Fibroblast of skin of abdomen (primary cell): ENCODE data around the gene BUD23. TPM values are rescaled to one million over a fixed set of nuclear protein-coding genes. Genes with fewer than 3 reads are reported as not detected.
"Not testable (repeated sequence)": the region's sequence is repeated elsewhere in the genome, so short reads cannot be mapped to it uniquely, and the experiment has no call there.

Experiments used
- DNase-seq: peaks from one replicate; pipeline ENCODE4 v3.0.0-alpha.2; 2013
- polyA plus RNA-seq, 2 experiments: library from polyadenylated mRNA; unstranded; fragments of 120-200 nt; gene quantifications; one replicate each; pipeline ENCODE4 v1.2.1, GENCODE V29; 2013; ENCODE audit not compliant: insufficient read length in 2 of 2

Gene BUD23, protein sequence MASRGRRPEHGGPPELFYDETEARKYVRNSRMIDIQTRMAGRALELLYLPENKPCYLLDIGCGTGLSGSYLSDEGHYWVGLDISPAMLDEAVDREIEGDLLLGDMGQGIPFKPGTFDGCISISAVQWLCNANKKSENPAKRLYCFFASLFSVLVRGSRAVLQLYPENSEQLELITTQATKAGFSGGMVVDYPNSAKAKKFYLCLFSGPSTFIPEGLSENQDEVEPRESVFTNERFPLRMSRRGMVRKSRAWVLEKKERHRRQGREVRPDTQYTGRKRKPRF
- 99.0 TPM for polyA plus RNA-seq (2013, experiment 1 of 2; ENCODE audit: insufficient read length)
- polyA plus RNA-seq (2013, experiment 2 of 2; ENCODE audit: insufficient read length): 101 TPM

DNA sequence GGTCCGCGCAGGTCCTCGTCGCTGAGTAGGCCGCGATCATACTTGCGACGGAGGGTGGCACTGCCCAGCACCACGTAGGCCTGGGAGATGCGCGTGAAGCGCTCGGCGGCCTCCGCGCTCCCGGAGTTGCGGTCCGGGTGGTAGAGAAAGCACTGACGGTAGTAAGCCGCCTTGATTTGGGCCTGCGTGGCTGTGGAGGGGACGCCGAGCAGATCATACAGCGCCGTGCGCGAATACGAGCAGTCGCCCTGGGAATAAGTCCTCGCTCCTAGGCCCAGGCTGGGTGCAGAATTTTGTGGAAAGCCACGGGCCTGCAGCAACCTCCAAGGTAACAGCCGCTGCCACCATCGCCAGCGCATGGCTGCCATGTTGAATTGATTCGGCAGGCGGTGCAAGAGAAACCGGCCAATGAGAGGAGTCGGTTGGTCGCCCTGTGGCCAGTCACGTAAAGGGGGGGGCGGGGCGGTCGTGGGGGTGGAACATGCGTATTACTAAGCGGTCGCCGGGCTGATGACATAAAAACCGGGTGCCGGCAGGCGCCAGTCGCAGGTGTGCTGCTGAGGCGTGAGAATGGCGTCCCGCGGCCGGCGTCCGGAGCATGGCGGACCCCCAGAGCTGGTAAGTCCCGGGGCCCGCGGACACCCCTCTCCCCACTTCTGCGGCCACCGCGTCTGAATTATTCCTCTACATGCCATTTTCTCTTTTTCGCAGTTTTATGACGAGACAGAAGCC lies at the start of gene BUD23, which contains the start of gene DNAJC30:
Gene BUD23 (plus strand): TSS at position 542 of the 732 bp plus-strand sequence. CDS start 29 bp downstream, at position 571.
Gene DNAJC30 (minus strand): TSS at position 398 of the 732 bp plus-strand sequence. CDS start 30 bp downstream, at position 368.
- peak; percentile 96 for DNase-seq

DNA sequence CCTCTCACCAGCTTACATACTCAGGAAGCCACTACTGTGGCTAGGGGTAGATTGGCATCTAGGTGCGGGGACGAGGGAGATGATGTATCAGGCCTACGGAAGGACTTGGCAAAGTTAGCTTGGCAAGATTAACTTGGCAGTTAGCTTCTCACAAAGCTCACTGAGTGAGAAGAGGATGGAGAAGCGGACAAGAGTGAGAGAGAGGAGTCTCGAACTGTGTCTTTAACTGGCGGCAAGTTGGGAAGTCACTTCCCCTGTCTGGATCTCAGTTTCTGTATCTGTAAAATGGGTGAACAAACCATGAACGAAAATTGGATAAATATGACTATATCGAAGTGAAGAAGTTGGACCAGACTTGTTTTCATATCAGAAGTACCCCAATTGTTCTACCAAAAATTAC lies 49.6 kb upstream of the BUD23 start:
- DNase-seq: no peak

DNA sequence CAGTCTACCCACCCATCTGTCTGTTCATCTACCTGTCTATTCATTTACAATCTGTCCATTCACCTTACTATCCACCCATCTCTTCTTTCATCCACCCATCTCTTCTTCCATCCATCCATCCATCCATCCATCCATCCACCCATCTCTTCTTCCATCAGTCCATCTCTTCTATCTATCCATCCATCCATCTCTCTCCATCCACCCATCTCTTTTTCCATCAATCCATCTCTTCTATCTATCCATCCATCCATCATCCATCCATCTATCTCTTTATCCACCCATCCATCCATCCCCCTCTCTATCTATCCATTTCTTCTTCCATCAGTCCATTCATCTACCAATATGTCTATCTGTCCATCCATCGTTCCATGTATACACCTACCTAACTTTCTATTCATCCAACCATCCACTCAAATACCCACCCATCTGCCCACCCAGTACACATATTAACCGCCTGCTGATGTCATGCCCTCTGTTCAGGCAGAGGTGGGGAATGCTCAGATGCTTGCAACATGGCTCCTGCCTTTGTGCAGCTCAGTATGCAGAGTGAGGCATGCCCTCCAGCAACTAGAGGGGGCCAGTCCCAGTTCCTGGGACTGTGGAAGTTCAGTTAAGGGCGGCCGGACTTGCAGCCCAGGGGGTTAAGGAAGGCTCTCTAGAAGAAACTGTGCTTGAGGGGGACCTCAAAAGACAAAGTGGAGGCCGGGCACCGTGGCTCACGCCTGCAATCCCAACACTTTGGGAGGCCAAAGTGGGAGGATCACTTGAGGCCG lies 47.8 kb upstream of the BUD23 start:
- DNase-seq: no peak

DNA sequence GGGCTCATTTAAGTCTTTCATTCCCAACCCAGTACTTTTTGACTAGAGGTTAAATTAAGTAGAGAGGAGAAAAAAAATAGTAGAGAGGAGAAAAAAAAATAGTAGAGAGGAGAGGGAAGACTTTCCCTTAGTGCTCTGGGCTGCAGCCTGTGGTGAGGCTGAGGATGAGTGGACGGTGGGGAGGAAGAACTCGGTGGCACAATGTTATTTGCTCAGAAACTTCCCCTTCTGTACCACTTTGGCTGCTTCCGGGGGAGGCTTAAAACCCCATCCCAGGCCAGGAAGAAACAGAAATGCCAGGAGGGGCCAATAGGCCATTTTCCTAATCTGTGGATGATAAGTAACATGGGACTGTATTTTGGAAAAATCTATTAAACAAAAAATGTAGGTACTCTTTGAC lies 44.5 kb upstream of the BUD23 start:
- DNase-seq: no peak

DNA sequence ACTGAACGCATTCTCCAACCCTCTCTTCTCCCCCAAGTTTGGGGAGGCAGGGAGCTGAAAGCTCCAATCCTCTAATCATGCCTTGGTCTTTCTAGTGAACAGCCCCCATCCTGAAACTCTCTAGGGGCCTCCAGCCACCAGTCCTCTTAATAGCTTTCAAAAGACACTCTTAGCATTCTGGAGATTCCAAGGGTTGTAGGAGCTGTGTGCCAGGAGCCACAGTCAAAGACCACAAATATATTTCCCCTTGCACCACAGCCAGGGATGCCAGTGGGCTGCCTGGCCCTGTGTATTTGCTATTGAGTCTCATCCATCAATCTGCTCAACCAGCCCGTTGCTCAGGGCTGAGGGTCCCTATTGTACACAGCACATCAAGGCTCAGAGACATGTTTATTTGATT lies 40.6 kb upstream of the BUD23 start:
- no peak for DNase-seq

DNA sequence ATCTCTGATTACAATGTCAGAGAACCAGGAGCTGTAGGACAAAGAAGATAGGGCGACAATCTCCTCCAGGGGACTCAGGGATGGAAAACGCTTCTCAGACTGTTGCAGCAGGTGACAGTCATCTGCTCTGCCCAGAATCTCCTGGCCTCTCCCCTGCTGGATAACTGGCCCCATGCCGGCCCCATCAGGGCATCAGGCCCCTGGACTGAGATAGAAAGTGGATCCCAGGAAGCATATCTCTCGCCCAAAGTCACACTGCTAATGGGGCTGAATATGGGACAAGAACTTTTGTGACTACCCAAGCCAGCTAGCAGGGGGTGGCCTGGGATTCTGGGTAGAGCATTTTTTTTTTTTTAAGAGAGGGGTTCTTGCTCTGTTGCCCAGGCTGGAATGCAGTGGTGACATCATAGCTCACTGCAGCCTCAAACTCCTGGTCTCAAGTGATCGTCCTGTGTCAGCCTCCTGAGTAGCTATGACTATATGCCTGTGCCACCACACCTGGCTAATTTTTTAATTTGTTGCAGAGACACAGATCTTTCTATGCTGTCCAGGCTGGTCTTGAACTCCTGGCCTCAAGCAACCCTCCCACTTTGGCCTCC lies 38.6 kb upstream of the BUD23 start:
- no peak for DNase-seq

DNA sequence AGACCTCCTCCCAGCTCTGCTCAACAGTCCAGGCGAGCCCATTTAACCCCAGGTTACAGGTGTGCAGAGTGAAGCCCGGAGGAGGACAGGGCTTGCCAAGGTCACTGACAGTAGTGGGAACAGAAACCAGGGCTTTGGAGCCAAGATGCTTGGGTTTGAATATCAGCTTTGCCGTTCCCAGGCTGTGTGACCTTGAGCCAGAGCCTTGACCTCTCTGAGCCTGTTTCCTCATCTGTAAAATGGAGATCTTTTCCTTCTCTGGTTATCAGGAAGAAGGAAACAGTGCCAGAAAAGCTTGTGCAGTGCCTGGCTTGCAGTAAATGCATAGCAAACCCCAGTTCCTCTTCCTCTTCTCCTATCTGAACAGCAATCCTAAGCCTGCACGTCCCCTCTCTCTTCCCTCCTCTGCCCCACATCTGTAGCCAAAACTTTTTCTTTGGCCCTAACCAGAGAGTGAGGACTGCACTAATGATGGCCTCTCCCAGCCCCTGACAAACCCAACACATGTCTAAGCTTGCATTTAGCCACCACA lies 37.7 kb upstream of the BUD23 start:
- DNase-seq: no peak

DNA sequence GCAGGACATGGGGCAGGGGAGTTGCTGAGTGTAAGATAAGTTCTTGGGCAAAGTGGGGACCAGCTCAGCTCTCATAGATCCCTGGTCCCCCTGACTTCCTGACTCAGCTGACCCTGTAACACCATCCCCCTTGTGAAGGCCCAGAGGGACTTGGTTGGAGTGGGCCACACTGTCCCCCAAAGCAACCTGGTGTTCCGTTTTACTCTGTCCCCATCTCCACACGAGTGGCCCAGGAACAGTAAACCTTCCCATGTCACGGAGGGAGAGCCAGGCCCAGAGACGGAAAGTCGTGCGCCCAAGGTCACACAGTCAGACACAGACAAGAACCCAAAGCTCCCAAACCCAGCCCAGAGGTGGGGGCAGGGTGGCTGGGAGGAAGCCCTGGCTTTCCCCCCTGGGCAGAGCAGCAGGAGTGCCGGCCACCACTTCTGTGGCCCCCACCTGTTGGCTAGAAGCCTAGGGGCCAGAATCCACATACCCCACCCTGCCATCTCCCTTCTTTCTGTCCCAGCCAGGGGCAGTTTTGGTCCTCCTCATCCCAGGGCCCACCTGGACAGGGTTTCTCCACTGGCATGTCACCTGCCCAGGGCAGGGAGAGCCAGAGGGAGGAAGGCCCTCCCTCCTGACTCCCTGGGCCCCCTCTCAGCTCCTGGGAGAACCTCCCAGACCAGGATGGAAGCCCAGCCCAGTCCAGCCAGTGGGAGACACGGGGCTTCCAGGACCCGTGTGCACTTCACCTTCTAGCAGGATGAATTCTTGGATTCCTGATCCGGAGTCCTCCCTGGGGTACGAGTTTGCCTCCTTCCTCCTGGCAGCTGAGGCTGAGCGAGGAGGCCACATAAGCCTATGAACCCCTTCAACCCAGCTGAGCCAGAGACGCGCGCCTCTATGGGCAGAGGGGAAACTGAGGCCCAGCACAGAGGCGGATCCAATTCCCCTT lies 36.3 kb upstream of the BUD23 start:
- DNase-seq: no peak

DNA sequence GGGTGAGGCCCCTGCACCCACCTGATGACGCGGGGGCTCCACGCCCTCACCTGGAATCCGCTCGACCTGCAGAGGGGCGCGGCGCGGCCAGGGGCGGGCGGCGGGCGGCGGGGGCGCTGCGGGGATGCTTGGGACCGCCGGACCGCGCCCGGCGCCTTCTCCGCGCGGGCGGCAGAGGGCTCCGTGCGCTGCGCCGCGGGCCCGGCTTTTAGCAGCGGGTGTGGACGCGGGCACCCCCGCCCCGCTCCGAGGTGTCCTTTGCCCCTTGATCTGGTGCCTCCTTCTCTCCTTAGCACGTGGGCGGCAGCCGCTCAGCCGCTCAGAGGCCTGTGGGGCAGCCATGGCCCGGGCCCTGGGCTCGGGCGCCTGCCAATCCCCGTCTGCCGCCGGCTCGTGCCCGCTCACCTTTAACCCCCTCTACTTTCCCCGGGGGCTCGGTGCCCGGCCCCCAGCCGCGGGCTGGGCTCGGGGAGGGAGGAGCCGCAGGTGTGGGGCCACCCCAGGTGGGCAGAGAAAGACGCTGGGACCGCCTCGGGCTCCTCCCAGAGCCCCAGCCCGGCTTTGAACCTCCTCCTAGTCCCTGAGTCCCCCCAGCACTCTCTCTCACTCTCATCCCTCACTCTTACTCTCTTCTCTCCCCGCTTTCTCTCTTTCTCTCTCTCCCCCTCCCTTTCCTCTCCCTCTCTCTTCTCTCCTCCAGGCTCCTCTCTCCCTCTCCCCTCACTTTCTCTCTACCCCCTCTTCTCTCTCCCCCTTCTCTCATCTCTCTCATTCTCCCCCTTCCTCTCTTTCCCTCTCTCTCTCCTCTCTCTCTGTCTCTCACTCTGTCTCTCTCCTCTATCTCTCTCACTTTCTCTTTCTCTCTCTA lies 35.4 kb upstream of the BUD23 start:
- no peak for DNase-seq

DNA sequence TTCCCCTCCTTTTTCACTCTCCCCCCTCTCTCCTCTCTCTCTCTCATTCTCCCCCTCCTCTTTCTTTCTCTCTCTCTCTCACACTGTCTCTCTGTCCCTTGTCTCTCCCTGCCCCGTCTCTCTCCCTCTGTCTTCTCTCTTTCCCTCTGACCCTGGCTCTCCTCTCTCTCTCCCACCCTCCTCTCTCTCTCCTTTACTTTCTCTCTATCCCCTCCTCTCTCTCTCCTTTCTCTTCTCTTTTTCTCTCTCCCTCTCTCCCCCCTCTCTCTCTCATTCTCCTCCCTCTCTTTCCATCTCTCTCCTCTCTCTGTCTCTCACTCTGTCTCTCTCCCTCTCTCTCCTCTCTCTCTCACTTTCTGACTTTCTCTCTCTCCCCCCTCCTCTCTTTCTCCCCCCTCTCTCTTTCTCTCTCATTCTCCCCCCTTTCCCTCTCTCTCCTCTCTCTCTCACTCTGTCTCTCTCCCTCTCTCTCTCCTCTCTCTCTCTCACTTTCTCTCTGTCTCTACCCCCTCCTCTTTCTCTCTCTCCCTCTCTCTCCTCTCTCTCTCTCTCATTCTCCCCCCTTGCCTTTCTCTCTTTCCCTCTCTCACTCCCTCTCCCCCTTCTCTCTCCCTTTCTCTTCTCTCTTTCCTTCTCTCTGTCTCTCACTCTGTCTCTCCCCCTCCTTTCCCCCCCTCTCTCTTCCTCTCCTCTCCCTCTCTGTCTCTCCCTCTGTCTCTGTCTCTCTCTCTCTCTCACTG lies 34.6 kb upstream of the BUD23 start:
- DNase-seq: no peak

DNA sequence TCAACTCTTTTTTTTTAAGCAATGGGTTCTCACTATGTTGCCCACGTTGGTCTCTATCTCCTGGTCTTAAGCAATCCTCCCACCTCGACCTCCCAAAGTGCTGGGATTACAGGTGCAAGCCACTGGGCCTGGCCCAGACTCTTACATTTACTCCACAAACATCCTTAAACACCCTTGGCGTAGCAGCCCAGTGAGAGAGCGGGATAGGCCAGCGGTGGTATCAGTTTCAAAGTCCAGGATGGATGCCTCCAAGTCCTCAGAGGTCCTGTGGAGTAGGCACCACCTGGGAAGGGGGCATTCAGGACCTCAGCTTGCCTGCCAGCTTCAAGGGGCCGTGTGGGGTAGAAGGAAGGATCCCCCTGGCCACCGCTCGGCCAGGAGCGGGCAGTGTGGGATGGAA lies 33.8 kb upstream of the BUD23 start:
- DNase-seq: no peak

DNA sequence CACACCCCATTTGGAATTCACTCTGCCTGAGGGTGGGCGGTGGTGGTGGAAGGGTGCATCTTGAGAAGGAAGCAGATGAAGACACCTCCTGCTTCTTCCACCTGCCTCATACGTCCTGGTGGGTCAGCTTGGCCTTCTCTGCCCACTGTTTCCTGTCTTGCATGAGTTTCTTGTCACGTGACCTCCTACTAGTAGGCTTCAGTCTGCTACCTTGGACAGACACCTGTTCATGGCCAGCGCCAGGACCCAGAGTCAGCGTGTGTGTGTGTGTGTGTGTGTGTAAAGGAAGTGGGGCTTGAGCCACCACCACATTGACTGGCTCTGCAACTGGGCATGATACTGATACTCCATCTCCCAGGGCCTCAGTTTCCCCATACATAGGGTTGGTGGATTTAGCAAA lies 32.9 kb upstream of the BUD23 start:
- no peak for DNase-seq

DNA sequence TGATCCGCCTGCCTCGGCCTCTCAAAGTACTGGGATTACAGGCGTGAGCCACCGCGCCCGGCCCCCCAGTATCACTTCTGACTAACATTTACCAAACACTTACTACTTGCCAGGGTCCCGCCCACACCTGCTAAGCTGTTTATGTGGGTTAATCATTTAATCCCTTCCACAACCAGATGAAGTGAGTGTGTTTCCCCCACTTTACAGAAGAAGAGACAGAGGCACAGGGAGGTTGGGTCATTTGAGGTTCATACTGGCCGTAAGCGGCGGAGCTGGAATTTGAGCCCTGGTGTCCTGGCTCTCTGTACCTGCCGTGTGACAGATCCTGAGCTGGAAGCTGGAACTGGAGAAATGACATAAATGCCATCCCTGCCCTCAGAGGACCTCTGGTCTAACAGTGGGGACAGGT lies 30.9 kb upstream of the BUD23 start:
- DNase-seq: no peak

DNA sequence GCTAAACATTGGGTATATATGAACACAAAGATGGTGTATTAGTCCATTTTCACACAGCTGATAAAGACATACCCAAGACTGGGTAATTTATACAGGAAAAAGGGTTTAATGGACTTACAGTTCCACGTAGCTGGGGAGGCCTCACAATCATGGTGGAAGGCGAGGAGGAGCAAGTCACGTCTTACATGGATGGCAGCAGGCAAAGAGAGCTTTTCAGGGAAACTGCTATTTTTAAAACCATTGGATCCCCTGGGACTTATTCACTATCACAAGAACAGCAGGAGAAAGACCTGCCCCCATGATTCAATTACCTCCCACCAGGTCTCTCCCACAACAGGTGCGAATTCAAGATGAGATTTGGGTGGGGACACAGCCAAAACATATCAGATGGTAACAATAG lies 28.1 kb upstream of the BUD23 start:
- not testable (repeated sequence) for DNase-seq

DNA sequence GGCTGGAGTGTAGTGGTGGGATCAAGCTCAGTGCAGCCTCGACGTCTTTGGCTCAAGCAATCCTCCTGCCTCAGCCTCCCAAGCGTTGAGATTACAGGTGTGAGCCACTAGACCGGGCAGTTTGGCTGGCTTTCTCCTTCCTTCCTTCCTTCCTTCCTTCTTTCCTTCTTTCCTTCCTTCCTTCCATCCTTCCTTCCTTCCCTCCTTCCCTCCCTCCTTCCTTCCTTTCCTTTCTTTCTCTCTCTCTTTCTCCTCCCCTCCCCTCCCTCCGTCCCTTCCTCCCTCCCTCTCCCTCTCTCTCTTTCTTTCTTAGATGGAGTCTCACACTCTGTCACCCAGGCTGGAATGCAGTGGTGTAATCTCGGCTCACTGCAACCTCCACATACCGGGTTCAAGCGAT lies 23.4 kb upstream of the BUD23 start:
- no peak for DNase-seq

DNA sequence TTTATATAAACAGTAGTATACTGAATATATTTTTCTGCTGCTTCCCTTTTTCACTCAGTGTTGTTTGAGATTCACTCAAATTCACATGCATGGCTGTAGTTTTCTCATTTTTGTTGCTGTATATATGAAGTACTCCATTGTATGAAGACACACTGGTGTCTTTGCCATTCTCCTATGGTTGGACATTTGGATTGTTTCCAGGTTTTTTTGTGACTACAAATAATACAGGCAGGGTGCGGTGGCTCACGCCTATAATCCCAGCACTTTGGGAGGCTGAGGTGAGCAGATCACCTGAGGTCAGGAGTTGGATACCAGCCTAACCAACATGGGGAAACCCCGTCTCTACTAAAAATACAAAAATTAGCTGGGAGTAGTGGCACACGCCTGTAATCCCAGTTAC lies 22.8 kb upstream of the BUD23 start:
- DNase-seq: not testable (repeated sequence)

DNA sequence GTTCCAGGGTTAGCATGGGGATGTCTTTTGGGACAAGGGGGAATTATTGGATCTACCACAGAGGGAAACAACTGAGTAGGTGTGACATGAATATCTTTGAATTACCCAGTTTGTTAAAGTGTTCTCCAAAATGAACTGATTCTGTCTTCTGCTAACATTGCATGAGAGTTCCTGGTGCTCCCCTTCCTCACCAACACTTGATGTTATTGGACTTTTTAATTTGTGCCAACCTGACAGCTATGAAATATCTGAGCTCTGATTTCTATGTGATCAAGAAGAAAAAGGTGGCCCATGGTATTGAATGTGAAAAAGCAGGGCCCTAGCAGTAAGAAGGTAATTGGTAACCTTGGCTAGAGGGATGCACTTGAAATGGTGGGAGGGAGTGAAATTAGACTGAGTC lies 20.4 kb upstream of the BUD23 start:
- DNase-seq: no peak

DNA sequence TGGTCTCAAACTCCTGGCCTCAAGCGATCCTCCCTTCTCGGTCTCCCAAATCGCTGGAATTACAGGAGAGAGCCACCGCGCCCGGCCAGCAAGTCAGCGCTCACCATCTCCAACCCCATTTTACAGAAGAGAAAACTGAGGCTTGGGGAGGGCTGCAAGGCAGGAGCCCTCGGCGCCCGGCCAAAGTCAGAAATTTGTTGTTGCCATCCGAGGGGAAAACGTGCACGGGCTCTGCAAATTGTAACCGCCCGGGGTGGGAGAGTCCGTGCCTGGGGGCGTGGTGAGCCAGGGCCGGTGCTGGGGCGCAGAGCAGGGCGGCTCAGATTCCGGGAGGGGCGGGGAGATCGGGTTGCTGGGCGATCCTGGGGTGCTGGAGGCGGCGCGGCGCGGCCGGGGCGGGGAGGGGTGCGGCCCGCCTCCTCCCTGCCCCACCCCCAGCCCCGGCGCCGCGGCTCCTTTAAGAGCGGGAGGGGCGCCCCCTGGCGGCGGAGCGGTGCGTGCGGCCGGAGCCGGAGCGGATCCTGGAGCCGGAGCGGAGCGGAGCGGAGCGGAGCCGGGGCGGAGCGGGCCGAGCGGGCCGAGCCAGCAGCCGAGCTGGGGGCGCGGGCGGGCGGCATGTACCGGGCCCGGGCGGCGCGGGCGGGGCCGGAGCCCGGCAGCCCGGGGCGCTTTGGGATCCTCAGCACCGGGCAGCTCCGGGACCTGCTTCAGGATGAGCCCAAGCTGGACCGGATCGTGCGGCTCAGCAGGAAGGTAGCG lies 15.9 kb upstream of the BUD23 start, which contains the start of gene VPS37D:
Gene VPS37D (plus strand): TSS at position 488 of the 759 bp plus-strand sequence. CDS start 128 bp downstream, at position 616.
- DNase-seq: peak; percentile 90
